GM12878 (cell line): Measurements from ENCODE around the gene METTL27.

Experiments used
- MEF2A ChIP-seq: IDR thresholded peaks from 2 replicates; pipeline ENCODE4 v1.6.1; 2011; ENCODE audit warnings: low read depth, mild to moderate bottlenecking, low read length, moderate library complexity; ENCODE audit not compliant: insufficient read depth
- NFIC ChIP-seq: IDR thresholded peaks from 2 replicates; pipeline ENCODE4 v1.6.1; 2012; ENCODE audit warnings: low read depth, mild to moderate bottlenecking, inconsistent platforms, low read length, moderate library complexity
- POLR2A ChIP-seq: IDR thresholded peaks from 2 replicates; pipeline ENCODE4 v1.6.1; 2011; ENCODE audit warnings: low read depth, mild to moderate bottlenecking, low read length
- SREBF2 ChIP-seq: IDR thresholded peaks from 2 replicates; pipeline ENCODE4 v1.6.1; 2012; ENCODE audit warnings: mild to moderate bottlenecking, low read length
- TCF12 ChIP-seq: IDR thresholded peaks from 2 replicates; pipeline ENCODE4 v1.6.1; 2011; ENCODE audit warnings: low read depth, mild to moderate bottlenecking, low read length
- TCF3 ChIP-seq: IDR thresholded peaks from 2 replicates; pipeline ENCODE4 v1.6.1; 2012; ENCODE audit warnings: low read depth, mild to moderate bottlenecking, low read length, borderline replicate concordance; ENCODE audit not compliant: insufficient read depth
- TCF7 ChIP-seq: IDR thresholded peaks from 2 replicates; pipeline ENCODE4 v1.6.1; 2014; ENCODE audit warnings: antibody characterized with exemption, borderline replicate concordance
- ZBTB33 ChIP-seq: fragments of 450-650 bp; IDR thresholded peaks from 2 replicates; pipeline ENCODE4 v1.6.1; 2017; ENCODE audit warnings: mild to moderate bottlenecking
- ZNF207 ChIP-seq: fragments of 450-650 bp; IDR thresholded peaks from 2 replicates; pipeline ENCODE4 v1.6.1; 2014; ENCODE audit warnings: antibody characterized with exemption, mild to moderate bottlenecking, borderline replicate concordance
- TF ChIP-seq, protein P1 (sequence below), 3 experiments: IDR thresholded peaks in 2 of 3; conservative IDR thresholded peaks in 1 of 3; 2 replicates each; pipeline ENCODE4 v1.5.1; 2011; ENCODE audit warnings: low read depth in 3 of 3, low read length in 3 of 3, mild to moderate bottlenecking in 3 of 3, control low read depth in 2 of 3, moderate library complexity in 2 of 3, inconsistent platforms in 1 of 3, mixed read lengths in 1 of 3; ENCODE audit not compliant: control insufficient read depth in 2 of 3, insufficient read depth in 1 of 3; ENCODE audit errors: extremely low read depth in 1 of 3
- TF ChIP-seq, protein P2 (sequence below): fragments of 450-650 bp; IDR thresholded peaks from 2 replicates; pipeline ENCODE4 v1.6.1; 2017; ENCODE audit warnings: mild to moderate bottlenecking, moderate library complexity
- TF ChIP-seq, protein P3 (sequence below): fragments of 450-650 bp; IDR thresholded peaks from 2 replicates; pipeline ENCODE4 v1.6.1; 2017; ENCODE audit warnings: mild to moderate bottlenecking, low read depth, inconsistent platforms; ENCODE audit not compliant: poor library complexity, severe bottlenecking

GRCh38 chr7:73872056-73872908 lies 30.0 kb upstream of the METTL27 start:
- TF ChIP-seq, protein P1, sequence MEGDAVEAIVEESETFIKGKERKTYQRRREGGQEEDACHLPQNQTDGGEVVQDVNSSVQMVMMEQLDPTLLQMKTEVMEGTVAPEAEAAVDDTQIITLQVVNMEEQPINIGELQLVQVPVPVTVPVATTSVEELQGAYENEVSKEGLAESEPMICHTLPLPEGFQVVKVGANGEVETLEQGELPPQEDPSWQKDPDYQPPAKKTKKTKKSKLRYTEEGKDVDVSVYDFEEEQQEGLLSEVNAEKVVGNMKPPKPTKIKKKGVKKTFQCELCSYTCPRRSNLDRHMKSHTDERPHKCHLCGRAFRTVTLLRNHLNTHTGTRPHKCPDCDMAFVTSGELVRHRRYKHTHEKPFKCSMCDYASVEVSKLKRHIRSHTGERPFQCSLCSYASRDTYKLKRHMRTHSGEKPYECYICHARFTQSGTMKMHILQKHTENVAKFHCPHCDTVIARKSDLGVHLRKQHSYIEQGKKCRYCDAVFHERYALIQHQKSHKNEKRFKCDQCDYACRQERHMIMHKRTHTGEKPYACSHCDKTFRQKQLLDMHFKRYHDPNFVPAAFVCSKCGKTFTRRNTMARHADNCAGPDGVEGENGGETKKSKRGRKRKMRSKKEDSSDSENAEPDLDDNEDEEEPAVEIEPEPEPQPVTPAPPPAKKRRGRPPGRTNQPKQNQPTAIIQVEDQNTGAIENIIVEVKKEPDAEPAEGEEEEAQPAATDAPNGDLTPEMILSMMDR (IDR thresholded peaks at IDR 0.05 in 2 of 3, conservative IDR thresholded peaks at IDR 0.05 in 1 of 3; ENCODE audit: control insufficient read depth in 2 of 3, extremely low read depth in 1 of 3, insufficient read depth in 1 of 3, low read depth in 3 of 3, low read length in 3 of 3): no peak
- TF ChIP-seq MEF2A: no peak
- TF ChIP-seq TCF7: no peak
- TF ChIP-seq SREBF2: no peak
- TF ChIP-seq, protein P2, sequence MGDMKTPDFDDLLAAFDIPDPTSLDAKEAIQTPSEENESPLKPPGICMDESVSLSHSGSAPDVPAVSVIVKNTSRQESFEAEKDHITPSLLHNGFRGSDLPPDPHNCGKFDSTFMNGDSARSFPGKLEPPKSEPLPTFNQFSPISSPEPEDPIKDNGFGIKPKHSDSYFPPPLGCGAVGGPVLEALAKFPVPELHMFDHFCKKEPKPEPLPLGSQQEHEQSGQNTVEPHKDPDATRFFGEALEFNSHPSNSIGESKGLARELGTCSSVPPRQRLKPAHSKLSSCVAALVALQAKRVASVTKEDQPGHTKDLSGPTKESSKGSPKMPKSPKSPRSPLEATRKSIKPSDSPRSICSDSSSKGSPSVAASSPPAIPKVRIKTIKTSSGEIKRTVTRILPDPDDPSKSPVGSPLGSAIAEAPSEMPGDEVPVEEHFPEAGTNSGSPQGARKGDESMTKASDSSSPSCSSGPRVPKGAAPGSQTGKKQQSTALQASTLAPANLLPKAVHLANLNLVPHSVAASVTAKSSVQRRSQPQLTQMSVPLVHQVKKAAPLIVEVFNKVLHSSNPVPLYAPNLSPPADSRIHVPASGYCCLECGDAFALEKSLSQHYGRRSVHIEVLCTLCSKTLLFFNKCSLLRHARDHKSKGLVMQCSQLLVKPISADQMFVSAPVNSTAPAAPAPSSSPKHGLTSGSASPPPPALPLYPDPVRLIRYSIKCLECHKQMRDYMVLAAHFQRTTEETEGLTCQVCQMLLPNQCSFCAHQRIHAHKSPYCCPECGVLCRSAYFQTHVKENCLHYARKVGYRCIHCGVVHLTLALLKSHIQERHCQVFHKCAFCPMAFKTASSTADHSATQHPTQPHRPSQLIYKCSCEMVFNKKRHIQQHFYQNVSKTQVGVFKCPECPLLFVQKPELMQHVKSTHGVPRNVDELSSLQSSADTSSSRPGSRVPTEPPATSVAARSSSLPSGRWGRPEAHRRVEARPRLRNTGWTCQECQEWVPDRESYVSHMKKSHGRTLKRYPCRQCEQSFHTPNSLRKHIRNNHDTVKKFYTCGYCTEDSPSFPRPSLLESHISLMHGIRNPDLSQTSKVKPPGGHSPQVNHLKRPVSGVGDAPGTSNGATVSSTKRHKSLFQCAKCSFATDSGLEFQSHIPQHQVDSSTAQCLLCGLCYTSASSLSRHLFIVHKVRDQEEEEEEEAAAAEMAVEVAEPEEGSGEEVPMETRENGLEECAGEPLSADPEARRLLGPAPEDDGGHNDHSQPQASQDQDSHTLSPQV: no peak
- no peak for TF ChIP-seq ZBTB33
- no peak for TF ChIP-seq TCF12
- no peak for TF ChIP-seq TCF3
- TF ChIP-seq, protein P3, sequence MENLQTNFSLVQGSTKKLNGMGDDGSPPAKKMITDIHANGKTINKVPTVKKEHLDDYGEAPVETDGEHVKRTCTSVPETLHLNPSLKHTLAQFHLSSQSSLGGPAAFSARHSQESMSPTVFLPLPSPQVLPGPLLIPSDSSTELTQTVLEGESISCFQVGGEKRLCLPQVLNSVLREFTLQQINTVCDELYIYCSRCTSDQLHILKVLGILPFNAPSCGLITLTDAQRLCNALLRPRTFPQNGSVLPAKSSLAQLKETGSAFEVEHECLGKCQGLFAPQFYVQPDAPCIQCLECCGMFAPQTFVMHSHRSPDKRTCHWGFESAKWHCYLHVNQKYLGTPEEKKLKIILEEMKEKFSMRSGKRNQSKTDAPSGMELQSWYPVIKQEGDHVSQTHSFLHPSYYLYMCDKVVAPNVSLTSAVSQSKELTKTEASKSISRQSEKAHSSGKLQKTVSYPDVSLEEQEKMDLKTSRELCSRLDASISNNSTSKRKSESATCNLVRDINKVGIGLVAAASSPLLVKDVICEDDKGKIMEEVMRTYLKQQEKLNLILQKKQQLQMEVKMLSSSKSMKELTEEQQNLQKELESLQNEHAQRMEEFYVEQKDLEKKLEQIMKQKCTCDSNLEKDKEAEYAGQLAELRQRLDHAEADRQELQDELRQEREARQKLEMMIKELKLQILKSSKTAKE: no peak
- TF ChIP-seq NFIC: no peak
- TF ChIP-seq ZNF207: no peak
- TF ChIP-seq POLR2A: no peak
